ENCODE results near the gene ARHGEF40.
"Not testable (repeated sequence)": the region's sequence is repeated elsewhere in the genome, so short reads cannot be mapped to it uniquely, and the experiment has no call there.

The ARHGEF40 gene

DNA sequence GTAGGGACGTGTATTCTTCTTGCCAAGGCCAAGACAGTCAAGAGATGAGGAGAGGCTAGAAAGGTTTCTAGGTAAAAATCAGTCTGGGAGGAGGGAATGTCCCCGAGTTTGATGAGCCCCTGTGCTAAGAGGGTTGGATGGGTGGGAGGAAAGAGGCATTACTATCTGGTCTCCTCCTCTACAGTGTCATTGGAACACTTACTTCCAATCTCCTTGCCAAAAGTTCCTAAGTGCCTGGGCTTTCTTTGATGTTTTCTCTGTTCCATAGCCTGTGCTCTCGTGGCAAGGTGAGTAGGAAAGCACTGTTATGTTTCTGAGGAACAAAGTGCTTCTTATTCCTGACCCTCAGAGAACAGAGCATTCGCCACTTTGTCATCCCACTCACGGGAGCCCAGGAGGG lies 35.4 kb upstream of the ARHGEF40 start, which contains the start of gene RNASE13:
TSS of gene RNASE13 (minus strand) at position 101 of the 400 bp plus-strand sequence. CDS start 519 bp downstream, outside the sequence.
- no peaks in the 10 kb centered on the region for H3K27me3 Mint-ChIP-seq
- ATAC-seq (no peak), DNase-seq (no peak)
- no peaks in the 10 kb centered on the region for H3K4me1 Mint-ChIP-seq
- H3K4me3 Mint-ChIP-seq = no peak within 1 kb of the TSS
- no peaks in the 10 kb centered on the region for H3K9me3 Mint-ChIP-seq
- H3K27ac Mint-ChIP-seq = no peak within 1 kb of the TSS

DNA sequence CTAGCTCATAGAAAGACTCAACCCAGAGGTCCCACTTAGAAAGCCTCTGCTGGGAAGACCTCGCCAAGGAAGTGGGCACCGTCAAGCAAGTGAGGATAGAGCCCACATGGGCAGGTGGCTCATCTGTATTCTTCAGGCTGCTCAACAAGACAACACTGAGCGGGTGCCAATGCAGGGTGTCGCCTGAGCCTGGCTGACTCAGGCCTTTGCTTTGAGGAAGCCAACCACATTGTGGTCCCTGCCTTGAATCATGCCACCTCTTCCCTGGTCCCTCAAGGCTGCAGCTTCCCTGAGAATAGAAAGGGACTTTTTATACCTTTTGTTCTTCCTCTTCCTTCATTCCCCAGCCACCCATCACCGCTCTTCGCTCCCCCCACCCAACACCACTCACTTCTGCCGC lies 33.4 kb upstream of the ARHGEF40 start:
- no peak overlapping the region for H3K4me3 Mint-ChIP-seq
- H3K27ac Mint-ChIP-seq = no peak overlapping the region
- H3K27me3 Mint-ChIP-seq = no peaks in the 10 kb centered on the region
- ATAC-seq (no peak), DNase-seq (no peak)
- H3K4me1 Mint-ChIP-seq = no peaks in the 10 kb centered on the region
- no peaks in the 10 kb centered on the region for H3K9me3 Mint-ChIP-seq

DNA sequence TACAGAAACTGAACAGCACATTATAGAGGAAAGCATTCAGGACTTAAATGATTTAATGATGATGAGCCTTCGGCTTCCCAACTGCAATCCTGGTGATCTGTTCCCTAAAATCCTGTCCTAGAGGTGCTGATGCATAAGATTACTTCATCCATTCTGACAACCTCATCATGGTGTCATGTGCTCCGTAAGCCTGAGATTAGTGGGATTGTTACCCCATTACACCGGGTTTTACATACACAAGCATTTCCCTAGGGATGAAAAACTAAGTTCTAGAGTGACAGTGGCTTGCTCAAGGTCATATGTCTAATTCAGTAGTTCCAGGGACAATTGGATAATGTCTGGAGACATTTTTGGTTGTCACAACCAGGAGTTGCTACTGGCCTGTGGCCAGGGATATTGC lies 32.9 kb upstream of the ARHGEF40 start:
- DNase-seq (no peak), ATAC-seq (no peak)
- no peak overlapping the region for H3K27ac Mint-ChIP-seq
- no peak overlapping the region for H3K4me3 Mint-ChIP-seq
- H3K4me1 Mint-ChIP-seq = no peaks in the 10 kb centered on the region
- no peaks in the 10 kb centered on the region for H3K9me3 Mint-ChIP-seq
- H3K27me3 Mint-ChIP-seq = peaks cover 3% of the 10 kb centered on the region

DNA sequence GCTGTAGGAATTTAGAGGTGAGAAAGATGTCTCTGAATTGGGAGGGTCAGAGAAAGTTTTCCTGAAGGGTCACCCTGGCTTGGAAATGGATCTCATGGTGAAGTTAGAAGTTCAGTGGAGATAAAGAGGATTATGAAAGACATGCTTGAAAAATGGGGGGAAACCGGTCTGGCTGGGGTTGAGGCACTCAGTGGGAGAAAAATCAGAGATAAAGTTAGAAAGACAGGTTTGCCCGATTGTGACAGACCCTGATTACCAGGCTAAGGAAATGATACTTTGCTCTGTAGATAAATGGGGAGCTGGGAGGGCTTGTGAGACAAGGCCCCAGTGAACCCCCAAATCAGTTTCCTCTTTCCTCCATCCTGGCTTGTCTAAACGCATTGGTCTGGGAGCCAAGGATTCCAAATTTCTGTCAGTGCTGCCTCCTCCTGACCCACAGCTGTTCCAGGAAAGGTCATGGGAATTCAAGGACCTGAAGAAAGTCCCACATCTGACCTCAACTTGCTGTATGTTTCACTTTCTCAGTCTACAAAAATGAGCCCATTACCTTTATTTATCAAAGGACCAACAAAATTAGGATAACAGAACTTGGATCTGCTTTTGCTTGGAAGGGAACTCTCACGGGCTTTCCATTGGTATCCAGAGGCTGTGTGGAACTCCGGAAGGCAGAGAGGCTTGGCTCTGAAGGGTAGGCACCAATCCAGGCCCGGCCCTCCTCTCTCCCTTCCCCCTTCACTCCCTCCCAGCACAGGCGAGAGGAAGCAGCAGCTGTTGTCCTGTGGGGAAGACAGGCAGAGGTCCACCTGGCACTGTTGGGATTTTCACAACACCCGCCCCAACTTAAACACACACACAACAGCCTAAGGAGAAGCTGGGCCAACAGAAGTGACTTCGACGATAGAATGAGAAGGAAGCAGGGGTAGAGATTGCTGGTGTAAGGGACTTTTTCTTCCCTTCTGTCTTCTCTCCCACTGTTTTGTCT lies 31.4 kb upstream of the ARHGEF40 start:
- no peak for ATAC-seq
- peaks cover 11% of the 10 kb centered on the region for H3K27me3 Mint-ChIP-seq
- H3K9me3 Mint-ChIP-seq = no peaks in the 10 kb centered on the region
- no peak for DNase-seq
- H3K27ac Mint-ChIP-seq = no peak overlapping the region
- no peaks in the 10 kb centered on the region for H3K4me1 Mint-ChIP-seq
- no peak overlapping the region for H3K4me3 Mint-ChIP-seq

DNA sequence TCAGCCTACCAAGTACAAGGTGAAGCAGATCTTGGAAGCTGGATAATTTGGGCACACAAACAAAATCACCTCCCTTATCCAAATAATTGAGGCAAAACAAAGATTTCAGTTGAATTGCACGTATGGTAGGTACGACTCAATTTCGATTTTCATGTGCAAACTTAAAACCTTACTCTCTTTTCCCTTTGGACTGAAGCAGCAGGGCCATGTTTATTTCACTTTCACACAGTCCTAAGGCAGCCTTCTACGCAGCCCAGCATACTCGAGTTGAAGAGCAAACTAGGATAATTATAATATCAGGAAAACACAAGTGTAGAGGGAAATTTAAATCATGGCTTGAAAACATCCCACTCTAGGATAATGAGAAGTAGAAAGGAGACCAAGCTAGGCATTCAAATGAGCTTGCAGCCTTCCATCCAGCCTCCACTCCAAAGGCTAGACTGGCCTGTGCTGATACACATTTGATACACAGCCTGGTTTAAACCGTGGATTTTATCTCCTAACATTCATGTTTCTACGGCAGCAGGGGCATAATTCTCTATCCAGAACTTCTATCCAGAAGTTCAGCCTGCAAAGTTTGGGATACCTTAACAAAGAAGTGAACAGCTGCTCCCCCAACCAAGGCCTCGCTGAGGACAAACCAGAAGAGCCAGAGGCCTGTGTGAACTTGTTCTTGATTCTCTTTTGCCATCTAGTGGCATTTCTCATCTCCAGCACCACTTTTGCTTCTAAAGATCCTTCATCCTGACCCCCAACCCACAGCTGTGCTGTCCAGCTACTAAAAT lies 30.3 kb upstream of the ARHGEF40 start:
- ATAC-seq (peak; percentile 86), DNase-seq (peak; percentile 13 to 19)
- Mint-ChIP-seq H3K4me1 (no peaks in the 10 kb centered on the region), H3K27ac (peak overlapping the region in 1 of 2 donors; percentile 7), H3K27me3 (peaks cover 15% of the 10 kb centered on the region), H3K9me3 (no peaks in the 10 kb centered on the region), H3K4me3 (no peak overlapping the region)

DNA sequence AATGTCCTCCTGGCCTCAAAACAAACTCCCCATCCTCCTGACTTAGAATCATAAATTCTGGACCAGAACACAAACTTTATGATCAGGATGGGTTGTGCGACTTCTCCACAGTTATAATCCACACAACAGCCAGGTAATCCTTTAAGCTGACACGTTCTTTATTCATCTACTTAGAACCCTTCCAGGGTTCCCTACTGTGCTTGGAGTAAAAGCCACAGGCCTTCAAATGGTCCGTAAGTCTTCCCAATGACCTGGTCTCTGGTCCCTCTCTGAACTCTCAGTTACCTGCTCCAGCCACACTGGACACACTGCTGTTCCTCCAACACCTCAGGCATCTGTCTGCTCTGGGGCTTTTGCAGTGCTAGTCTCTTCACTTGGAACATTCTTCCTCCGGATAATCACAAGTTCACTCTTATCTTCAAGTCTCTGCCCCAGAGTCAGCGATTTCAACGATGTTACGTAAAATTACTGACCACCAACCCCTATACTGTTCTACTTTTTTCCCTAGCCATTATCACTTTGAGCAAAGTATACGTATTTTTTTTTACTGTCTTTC lies 29.7 kb upstream of the ARHGEF40 start:
- no peaks in the 10 kb centered on the region for H3K9me3 Mint-ChIP-seq
- peaks cover 22% of the 10 kb centered on the region for H3K27me3 Mint-ChIP-seq
- H3K4me1 Mint-ChIP-seq = no peaks in the 10 kb centered on the region
- H3K27ac Mint-ChIP-seq = peak overlapping the region in 1 of 2 donors; percentile 7
- no peak overlapping the region for H3K4me3 Mint-ChIP-seq
- ATAC-seq (no peak), DNase-seq (no peak)

DNA sequence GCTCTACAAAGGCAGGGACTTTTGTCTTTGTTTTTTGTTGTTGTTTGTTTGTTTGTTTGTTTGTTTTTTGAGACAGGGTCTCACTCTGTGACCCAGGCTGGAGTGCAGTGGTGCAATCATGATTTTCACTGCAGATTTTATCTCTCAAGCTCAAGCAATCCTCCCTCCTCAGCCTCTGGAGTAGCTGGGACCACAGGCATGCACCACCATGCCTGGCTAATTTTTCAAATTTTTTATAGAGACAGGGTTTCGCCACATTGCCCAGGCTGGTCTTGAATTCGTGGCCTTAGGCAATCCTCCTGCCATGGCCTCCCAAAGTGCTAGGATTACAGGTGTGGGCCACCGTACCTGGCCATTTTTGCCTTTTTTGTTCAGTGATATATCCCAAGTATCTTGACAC lies 29.2 kb upstream of the ARHGEF40 start:
- not testable (repeated sequence) for ATAC-seq, H3K4me3 Mint-ChIP-seq, DNase-seq, H3K27ac Mint-ChIP-seq, H3K9me3 Mint-ChIP-seq, H3K4me1 Mint-ChIP-seq
- H3K27me3 Mint-ChIP-seq = peaks cover 22% of the 10 kb centered on the region

DNA sequence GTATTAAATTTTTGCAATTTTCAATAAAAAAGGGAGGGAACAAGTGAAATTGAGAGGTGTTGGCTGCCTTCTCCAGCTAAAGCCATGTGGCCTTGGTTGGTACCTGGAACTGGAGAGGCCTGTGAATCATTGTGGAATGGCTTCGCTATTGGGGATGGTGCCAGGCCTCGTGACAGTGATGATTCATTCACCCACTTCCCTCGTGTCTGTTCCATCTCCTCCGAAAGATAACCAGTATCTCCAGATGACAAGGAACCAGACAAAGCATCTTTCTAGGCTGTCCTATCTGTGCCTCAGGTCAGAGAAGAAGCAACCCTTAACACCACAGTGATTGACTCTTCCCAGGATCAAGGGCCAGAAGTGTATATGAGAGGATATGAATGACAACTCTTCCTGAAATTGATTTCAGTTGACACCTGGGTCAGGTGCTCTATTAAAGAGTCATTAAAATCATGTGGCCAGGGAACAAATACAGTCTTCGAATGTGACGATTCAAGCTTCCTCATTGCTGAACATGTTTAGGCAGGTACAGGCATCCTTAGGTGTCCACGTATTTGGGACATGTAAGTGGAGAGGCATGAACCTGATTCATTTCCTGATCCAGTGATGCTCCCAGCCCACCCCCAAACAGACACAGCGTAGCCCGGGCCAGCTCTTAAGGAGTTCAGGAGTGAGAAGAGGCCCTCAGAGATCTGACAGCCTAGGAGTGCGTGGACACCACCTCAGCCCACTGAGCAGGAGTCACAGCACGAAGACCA lies 28.2 kb upstream of the ARHGEF40 start, which contains the start of gene RNASE7:
TSS of gene RNASE7 (plus strand) at position 687 of the 758 bp plus-strand sequence. CDS start 631 bp downstream, outside the sequence.
- Mint-ChIP-seq H3K4me3 (no peak within 1 kb of the TSS), H3K27me3 (peaks cover 22% of the 10 kb centered on the region), H3K27ac (peak within 1 kb of the TSS in 1 of 2 donors; percentile 73), H3K9me3 (no peaks in the 10 kb centered on the region), H3K4me1 (no peaks in the 10 kb centered on the region)
- no peak for ATAC-seq
- no peak for DNase-seq

DNA sequence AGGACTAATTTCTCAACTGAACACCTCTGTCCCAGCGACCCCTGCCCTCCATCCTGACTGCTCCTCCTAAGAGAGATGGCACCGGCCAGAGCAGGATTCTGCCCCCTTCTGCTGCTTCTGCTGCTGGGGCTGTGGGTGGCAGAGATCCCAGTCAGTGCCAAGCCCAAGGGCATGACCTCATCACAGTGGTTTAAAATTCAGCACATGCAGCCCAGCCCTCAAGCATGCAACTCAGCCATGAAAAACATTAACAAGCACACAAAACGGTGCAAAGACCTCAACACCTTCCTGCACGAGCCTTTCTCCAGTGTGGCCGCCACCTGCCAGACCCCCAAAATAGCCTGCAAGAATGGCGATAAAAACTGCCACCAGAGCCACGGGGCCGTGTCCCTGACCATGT lies 27.2 kb upstream of the ARHGEF40 start:
- Mint-ChIP-seq H3K27me3 (peaks cover 22% of the 10 kb centered on the region), H3K4me1 (no peaks in the 10 kb centered on the region), H3K4me3 (no peak overlapping the region), H3K9me3 (no peaks in the 10 kb centered on the region), H3K27ac (no peak overlapping the region)
- ATAC-seq (no peak), DNase-seq (no peak)

DNA sequence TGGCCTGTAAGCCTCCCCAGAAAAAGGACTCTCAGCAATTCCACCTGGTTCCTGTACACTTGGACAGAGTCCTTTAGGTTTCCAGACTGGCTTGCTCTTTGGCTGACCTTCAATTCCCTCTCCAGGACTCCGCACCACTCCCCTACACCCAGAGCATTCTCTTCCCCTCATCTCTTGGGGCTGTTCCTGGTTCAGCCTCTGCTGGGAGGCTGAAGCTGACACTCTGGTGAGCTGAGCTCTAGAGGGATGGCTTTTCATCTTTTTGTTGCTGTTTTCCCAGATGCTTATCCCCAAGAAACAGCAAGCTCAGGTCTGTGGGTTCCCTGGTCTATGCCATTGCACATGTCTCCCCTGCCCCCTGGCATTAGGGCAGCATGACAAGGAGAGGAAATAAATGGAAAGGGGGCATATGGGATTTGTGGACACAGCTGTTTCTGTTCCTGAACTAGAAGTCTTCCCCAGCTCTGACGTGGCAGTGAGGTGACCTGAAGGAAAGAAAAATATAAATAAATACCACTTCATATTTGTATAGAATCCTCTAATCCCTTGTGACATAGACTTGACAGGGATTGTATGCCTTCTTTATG lies 26.6 kb upstream of the ARHGEF40 start:
- Mint-ChIP-seq H3K4me3 (no peak overlapping the region), H3K27ac (no peak overlapping the region), H3K4me1 (no peaks in the 10 kb centered on the region), H3K9me3 (no peaks in the 10 kb centered on the region), H3K27me3 (peaks cover 22% of the 10 kb centered on the region)
- ATAC-seq (no peak), DNase-seq (no peak)

DNA sequence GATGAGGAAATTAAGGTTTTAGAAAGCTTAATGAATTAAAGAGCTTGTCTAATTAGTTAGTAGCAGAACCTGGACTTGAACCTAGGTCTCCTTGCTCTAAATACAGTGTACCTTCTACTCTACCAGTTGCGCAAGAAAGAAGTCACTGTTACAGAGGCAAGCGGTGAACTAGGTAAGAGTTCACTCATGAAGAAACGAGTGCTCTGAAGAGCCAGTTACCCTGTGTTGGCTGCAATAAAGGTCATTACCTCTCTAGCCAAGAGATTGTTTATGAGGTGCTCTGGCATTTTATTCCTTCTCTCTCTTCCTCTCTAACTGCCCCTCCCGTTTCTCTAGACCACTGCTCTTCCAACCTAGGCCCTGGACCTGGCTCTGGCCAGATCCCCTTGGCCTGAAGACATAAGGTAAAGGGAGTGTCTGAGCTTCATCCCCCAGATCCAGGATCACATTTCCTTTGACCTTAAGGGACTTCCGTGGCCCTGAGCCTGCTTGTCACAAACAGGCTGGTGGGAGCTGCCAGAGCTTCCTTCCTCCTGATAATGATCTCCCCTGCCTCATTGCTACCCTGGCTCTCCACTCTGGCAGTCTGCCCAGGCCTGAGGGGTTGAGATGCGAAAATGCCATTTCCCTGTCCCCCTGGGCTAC lies 26.0 kb upstream of the ARHGEF40 start:
- H3K4me3 Mint-ChIP-seq = no peak overlapping the region
- H3K27ac Mint-ChIP-seq = no peak overlapping the region
- DNase-seq (no peak), ATAC-seq (no peak)
- no peaks in the 10 kb centered on the region for H3K9me3 Mint-ChIP-seq
- no peaks in the 10 kb centered on the region for H3K4me1 Mint-ChIP-seq
- peaks cover 22% of the 10 kb centered on the region for H3K27me3 Mint-ChIP-seq

DNA sequence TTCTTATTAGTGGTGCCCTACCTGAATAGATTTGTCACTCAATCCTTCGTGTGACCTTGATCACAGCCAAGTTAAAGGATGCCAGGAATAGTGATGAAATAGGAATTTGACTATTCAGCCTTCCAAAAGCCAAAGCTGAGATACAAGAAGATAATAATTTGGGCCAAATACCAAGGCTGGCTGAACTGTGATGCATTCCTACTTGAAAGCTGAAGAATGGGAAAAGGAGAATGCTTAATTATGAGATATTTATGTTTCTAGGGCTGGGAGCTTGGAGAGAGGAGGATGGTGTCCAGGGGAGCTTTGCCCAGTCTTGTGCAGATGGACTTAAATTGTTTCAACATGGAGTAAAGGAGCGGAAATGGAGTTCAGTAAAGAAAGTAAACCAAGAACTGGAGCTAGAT lies 22.7 kb upstream of the ARHGEF40 start:
- H3K27ac Mint-ChIP-seq = peak overlapping the region in 1 of 2 donors; percentile 5
- DNase-seq (no peak), ATAC-seq (no peak)
- H3K27me3 Mint-ChIP-seq = peaks cover 17% of the 10 kb centered on the region
- no peaks in the 10 kb centered on the region for H3K9me3 Mint-ChIP-seq
- no peaks in the 10 kb centered on the region for H3K4me1 Mint-ChIP-seq
- H3K4me3 Mint-ChIP-seq = no peak overlapping the region

DNA sequence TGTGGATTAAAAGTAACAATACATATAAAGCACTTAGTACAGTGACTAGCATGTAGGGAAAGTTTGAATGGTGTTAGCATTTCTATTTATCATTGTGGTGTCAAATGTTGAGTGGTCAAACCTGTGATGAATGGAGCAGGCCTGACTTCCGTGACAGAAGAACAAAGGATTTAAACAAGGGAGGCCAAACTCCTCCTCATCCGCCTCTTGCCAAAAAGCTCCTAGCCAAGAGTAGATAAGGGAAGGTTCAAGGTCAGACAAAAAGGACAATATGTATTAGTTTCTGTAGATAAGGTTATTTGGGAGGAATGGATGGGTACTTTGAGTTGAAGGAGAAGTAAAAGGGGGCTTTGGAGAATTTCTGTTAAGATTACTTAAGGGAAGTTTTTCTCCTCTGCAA lies 21.5 kb upstream of the ARHGEF40 start:
- Mint-ChIP-seq H3K27me3 (peaks cover 11% of the 10 kb centered on the region), H3K27ac (no peak overlapping the region), H3K4me3 (no peak overlapping the region), H3K9me3 (no peaks in the 10 kb centered on the region), H3K4me1 (no peaks in the 10 kb centered on the region)
- ATAC-seq (no peak), DNase-seq (no peak)

DNA sequence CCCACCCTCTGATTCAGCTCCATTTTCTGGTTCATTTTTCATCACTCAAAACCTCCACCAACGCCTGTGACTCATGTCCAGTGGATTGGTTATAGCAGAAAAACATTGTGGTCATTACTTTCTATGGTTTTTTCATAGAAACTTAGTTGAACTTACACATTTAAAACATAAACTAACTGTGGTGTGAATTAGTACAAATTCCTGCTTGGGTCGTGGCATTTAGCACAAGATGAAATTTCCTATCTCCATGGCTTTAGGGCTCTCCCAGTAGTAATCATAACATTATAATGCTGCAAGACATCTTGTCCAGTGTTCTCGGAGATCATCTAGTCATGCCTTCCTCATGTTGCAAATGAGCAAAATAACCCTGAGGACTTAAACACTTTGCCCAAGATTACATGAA lies 20.8 kb upstream of the ARHGEF40 start:
- ATAC-seq = no peak
- no peak overlapping the region for H3K27ac Mint-ChIP-seq
- H3K4me1 Mint-ChIP-seq = peaks cover 4% of the 10 kb centered on the region
- no peak for DNase-seq
- no peaks in the 10 kb centered on the region for H3K9me3 Mint-ChIP-seq
- H3K4me3 Mint-ChIP-seq = no peak overlapping the region
- peaks cover 11% of the 10 kb centered on the region for H3K27me3 Mint-ChIP-seq

Measured in stimulated activated naive CD8-positive, alpha-beta T cell treated with anti-CD3 and anti-CD28 coated beads, Interleukin-15, amount 100 ng/mL, for 72 hours (primary cell).